Epithelial cell of prostate (primary cell): ENCODE results near the gene AADAT.

Experiments used
- DNase-seq: peaks from one replicate; pipeline ENCODE4 v3.0.0-alpha.2; 2011; ENCODE audit warnings: low read depth, low spot score
- H3K27ac ChIP-seq: fragments of 450-650 bp; 2 replicates; pipeline ENCODE4 v1.5.1; 2017; ENCODE audit warnings: mild to moderate bottlenecking

The AADAT gene

DNA sequence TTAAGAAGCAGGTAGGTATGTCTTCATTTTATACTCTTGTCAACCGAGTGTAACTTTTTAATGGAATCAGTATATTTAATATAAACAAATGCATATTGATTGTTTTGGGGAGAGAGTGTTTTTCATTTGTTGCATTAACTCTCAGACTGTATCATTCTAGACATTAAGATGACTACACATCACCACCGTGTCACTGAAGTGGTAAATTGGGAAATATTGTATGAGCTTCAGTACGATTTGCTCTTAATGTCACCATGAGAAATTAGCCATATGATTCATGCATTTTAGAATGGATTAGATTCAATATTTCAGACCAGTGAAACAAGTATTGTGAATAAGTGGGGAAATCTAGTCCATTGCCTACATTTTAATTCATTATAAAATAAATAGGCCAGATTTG lies 53.9 kb downstream of the AADAT start:
- DNase-seq, result no peak
- no peak overlapping the region for H3K27ac ChIP-seq

DNA sequence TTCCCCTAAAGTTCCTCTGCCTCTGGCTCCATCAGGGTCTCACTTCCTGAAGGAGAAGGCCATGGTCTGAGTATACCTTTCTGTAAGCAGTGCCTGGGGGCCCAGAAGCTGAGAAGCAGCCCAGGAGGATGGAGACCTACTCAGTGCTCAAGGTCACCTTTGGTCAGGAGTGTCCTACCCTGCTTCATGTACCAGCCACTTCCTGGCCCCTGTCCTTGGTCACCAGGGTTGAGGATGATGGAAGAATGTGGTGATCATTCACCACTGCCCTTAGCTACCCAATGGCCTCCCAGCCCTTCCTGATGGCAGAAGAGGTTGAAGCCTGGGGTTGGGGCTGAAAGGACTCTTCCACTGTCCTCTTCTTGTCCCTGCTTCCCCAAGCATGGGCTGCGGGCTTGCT lies 54.5 kb downstream of the AADAT start:
- DNase-seq, result no peak
- no peak overlapping the region for H3K27ac ChIP-seq

DNA sequence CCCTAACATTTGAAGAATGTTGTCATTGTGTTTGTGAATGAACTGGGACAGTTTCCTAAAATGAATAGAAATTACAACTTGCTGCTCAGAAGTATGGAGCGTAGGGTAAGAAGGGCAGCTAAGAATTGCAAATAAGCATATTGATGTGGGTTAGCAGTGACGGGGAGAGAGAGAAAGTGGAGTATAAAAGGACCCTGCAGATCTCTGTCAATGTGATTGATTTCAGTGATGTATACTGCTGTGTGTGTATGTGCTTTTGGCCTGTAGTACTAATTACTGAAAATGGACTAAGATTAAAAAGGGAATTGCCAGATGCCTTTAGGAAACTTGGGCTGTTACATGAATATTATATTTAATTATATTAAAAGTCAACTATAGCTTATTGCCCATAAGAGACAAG lies 55.8 kb downstream of the AADAT start:
- DNase-seq, result no peak
- H3K27ac ChIP-seq, result no peak overlapping the region

DNA sequence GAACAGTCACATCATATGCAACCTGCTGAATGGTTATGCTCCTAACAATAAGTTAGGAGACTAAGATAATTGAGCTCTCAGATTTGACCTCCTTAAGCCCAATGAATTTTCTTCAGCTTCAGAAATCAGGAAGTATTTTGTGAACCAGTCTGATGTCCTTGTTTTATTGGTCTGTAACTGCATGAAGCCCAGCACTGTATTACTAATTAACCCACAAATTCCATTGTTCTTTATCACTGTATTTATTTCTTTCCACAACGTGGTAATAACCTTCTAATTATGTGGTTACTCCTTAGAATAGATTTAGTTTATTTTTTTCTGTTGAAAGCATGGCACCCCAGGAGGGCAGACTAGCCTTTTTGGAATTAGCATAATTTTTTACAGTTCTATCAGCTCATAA lies 59.6 kb downstream of the AADAT start:
- H3K27ac ChIP-seq, result no peak overlapping the region
- DNase-seq, result no peak

DNA sequence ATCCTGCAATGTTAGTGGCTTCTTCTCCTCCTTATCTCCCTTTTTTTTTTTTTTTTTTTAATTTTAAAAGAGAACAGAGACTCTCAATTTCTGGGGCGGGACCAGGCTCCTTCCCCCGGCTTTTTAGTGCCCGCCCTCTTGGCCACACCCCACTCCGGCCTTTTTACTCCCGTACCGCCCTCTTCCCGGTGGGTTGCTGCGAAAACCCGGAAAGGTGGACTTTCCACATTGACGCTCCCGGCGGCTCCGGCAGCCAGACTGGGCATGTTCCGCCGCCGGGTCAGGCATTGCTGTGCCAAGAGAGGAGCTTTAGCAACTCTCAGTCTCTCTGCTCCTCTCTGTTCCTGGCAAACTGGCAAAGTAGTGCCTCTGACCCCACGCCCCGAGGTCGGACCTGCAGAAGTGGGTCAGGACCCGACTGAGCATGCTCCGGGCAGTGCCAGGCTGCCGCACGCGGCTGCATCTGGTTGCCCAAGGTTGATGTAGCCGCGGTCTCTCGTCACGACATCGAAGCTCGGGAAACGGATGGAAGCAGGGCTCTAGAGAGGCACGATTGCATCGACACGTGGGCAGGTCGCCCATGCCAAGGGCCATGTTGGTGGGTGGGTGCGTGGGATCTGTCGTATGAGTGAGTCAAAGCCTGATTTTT lies 62.5 kb downstream of the AADAT start:
- H3K27ac ChIP-seq, result peak overlapping the region; percentile 83
- peak; percentile 90 for DNase-seq

DNA sequence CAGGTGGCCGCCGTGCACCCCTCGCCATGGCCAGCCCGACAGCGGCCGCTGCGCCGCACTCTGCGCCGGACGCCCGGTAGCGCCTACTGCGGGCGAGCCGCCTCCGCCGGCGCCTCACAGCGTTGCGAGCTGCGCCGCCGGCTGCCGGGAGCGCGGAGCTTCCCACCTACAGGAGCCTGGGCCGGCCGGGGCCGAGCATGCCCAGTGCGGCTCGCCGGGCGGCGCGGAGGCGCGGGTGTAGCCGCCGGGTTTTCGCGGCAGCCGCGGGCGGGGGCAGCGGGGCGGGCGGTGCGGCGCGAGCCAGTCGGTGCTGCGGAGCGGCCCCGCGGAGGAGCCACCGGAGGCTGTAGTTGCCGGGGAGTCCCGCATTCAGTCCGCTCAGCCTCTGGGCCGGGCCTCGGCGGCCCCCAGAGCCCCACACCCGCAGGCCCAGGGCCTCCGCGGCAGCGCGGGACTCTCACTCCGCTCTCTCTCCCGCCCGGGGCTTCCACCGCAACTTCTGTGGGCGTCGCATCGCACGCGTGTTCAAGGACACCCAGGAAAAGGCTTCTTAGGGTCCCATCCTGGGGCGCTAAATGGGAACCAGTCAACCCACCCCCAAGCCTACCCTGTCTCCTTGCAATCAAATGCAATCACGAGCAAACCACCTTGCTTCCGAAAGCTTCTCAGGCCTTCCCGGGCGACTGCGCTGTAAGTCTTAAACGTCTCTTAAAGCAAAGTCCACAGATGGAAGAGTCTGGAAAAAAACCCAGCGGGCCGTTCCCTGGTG lies 63.3 kb downstream of the AADAT start, which contains the start of gene MFAP3L:
Gene MFAP3L (minus strand): TSS at position 143 of the 769 bp plus-strand sequence. CDS start 20,518 bp downstream, outside the sequence.
- peak within 1 kb of the TSS; percentile 83 for H3K27ac ChIP-seq
- DNase-seq, result peak; percentile 73

DNA sequence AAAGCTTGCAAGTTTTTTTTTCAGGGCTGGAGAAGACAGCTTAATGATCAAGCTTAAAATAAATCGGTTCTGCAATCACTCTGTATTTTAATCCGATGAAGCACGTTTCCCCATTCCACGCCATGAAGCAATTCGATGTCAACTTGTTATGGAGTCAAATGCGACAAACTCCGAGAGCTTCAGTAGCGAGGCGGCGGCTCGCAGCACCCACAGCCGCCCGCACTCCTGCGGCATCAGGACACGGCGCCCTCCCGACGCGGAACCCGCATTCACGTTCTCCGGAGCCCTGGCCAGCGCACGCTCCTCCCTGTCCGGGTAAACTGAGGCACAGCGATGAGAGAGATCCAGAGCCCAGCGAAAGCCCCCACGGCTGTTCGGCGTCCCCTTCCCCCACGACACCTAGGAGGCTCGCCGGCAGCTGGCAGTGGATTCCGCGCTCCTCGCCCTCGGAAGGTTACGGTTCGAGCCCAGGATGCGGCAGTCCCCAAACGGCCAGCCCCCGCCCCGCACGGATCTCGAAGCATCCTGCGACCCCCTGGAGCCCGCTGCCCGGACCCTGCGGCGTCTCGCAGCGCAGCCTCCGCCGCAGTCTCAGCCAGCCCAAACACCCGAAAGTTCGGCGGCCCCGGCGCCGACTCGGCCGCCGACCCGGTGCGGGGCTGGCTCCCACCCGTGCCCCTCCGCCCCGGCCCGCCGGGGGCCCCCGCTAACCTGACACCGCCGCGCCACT lies 64.1 kb downstream of the AADAT start:
- no peak for DNase-seq

DNA sequence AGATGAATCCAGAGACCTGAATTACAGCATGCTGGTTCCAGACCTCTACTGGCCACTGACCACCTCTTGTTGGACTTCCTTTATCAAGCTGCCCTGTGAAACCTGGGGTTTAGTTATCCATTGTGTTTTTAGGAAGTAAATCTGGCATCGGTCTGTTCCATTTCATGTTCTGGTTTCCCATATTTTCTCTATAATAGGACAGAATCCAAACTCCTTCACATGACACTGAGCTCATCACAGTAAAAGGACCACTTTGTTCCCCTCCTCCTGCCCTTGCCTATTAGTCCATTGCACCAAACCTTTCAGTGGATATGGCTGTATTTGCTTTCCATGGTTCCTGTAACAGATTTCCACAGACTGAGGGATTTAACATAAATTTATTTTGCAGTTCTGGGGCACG lies 67.5 kb downstream of the AADAT start:
- no peak for DNase-seq
- H3K27ac ChIP-seq, result no peak overlapping the region

More for the DNA sequence above, 64.1 kb downstream of the AADAT start:
- peak overlapping the region; percentile 83 for H3K27ac ChIP-seq

DNA sequence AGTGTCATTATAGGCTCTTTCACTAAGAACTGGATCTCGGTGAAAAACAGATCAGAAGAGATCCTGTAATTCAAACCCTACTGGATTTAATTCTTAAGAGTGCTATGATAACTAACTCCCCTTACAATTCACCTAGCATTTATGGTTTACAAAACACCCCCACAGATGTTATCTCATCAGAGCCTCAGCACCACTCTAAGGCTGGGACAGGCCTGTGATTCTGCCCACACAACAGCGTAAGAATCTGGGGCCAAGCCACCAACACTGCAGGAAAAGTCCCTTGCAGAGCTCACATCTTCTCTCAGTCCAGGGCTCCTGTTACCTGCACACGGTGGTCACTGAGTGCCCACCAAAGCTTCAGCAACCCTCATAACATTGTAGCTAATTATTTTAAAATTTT lies 72.5 kb downstream of the AADAT start:
- no peak for DNase-seq
- no peak overlapping the region for H3K27ac ChIP-seq

DNA sequence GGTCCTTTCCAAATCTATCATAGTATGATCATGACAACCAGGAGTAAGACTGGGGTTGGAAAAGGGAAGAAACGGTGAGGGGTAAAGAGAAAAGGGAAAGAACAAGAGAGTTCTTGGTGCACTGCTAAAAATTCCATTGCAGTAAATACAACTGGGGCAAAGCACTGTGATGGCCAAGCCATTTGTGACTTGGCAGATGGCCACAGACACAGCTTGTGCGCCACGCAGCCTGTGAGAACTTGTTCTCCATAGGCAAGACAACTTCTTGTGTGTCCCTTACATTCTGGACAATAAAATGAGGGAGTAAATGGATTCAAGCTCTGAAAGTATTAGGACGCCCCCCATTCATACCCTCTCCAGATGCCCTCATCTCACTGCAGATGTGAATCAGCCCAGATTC lies 74.5 kb downstream of the AADAT start:
- DNase-seq, result no peak
- H3K27ac ChIP-seq, result no peak overlapping the region

DNA sequence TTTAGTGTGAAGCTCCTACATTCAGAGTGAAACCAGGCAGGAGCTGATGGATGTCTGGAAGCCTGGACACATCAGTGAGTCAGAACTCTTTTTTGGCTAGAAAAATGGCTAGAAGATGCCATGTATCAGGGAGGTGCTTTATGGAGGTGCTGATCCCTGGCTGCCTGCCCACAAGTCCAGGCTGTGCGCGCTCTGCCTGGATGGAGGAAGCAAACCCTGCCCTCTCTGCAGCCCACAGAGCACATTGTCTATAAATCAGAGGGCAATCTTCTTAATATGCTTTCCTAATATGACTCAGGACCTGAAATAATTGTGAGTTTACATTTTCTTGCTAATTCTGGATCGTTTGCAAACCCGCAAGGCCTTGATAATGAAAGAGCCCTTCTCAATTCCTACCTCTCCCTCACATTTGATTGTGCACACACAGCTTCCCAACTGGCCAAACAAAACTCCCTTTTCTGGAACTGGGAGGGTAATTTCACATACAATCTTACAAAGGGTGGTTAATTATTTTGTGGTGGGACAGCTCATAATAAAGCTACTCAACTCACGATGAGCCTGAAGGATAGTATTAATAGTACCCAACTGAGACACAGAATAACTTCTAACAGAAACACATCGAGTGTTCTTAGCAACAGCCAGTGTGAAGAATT lies 75.3 kb downstream of the AADAT start:
- no peak overlapping the region for H3K27ac ChIP-seq
- DNase-seq, result no peak

DNA sequence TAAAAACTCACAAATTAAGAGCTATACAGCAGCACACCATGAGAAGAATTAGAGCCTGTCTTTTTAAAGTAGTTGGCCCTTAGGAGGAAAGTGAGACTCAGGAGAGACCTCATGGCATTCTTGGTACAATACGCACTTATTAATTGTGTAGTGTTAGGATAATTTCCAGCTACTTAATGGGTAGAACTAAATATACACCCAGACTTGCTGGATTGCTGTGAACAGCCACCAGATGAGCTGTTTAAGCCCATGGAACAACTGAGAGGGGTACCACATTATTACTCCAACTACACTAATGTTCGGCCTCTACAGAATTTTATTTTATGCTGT lies 77.2 kb downstream of the AADAT start:
- DNase-seq, result no peak
- H3K27ac ChIP-seq, result no peak overlapping the region

DNA sequence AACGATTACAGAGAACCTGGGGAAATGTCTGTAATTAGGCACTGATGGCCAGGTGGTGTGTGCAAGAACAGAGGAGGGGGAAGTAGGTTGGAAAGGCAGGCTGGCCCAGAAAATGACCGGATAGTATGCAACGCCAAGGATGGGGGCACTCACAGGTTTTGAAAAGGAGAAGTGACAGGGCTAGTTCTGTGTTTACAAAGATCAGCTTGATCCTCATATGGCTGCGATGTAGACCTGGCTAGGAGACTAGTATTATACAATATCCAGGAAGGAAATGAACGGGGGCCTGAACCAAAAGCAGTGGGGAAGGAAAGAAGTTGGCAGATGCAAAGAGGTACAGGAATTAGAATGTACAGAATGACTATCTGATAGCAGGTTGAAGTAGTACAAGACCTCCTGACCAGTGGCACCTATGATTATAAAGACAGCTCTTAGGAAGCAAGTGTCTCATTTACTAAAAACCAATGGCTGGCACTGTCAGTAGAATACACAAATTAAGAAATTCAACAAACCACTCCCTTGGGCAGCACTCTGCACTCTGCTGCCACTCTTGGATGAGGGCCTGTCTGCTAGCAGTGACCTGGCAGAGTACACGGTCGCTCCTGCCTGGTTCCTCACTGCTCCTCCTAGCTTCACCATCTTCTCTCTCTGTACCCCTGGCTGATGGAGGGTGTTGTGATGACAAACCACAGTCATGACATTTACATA lies 77.7 kb downstream of the AADAT start:
- H3K27ac ChIP-seq, result no peak overlapping the region
- DNase-seq, result no peak
